ENCODE results near the gene SEBOX.

DNA sequence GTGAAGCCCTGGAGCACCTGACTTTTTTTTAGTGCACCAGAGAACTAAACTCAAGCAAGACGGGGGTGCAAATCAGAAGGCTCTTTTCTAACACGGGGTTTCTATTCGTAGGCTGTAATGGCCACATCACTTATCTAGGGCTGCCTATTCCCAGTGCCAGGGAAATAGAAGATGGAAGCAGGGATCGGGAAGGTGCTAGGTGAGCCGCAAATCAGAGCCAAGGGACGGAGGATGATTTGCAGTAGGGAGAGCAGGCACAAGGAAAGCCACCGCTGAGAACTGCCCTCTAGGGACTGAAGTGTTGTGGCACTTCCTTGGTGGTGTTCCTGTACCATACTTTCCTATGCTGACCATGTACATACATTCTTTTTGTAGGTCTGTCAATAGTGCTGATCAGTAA lies 48.8 kb upstream of the SEBOX start:
- TF ChIP-seq, protein P1, sequence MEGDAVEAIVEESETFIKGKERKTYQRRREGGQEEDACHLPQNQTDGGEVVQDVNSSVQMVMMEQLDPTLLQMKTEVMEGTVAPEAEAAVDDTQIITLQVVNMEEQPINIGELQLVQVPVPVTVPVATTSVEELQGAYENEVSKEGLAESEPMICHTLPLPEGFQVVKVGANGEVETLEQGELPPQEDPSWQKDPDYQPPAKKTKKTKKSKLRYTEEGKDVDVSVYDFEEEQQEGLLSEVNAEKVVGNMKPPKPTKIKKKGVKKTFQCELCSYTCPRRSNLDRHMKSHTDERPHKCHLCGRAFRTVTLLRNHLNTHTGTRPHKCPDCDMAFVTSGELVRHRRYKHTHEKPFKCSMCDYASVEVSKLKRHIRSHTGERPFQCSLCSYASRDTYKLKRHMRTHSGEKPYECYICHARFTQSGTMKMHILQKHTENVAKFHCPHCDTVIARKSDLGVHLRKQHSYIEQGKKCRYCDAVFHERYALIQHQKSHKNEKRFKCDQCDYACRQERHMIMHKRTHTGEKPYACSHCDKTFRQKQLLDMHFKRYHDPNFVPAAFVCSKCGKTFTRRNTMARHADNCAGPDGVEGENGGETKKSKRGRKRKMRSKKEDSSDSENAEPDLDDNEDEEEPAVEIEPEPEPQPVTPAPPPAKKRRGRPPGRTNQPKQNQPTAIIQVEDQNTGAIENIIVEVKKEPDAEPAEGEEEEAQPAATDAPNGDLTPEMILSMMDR (IDR thresholded peaks at IDR 0.05; ENCODE audit: low read length), result no peak
- no peak for TF ChIP-seq EZH2 (IDR thresholded peaks at IDR 0.05; ENCODE audit: borderline replicate concordance, low read length)
